Neural progenitor cell (in vitro differentiated cells): ENCODE results near the gene SLC45A1.

ENCODE experiments used
- EZH2phosphoT487 ChIP-seq: fragments of 200-600 bp; sonication (generic); IDR thresholded peaks from 2 replicates; pipeline ENCODE4 v1.6.1; 2017; ENCODE audit warnings: antibody characterized with exemption
- TF ChIP-seq, protein P1 (sequence below): fragments of 200-600 bp; sonication (generic); IDR thresholded peaks from 2 replicates; pipeline ENCODE4 v1.5.1; 2017; ENCODE audit warnings: antibody characterized with exemption, mild to moderate bottlenecking

DNA sequence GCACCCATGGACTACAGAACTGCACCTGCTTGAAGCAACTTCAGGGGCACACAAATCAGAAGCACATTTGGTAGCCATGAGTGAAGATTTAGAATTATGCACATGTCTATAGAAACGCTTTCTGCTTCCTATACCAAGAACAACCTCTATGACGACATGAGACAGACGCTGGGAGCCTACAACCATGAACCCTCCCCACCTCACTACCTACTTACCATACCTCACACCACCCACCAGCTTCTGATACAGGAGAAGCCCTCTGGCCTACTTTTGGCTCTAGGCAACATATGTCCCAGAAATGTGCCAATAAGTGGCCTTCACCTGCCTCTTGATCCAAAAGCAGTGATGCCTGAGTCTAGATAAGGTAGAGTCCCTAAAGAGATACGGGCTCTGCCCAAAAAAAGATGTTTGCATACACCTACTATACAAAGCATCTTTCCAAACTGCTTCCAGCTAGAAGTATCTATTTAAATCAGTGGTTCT, 58.5 kb downstream of the SLC45A1 start:
- TF ChIP-seq, protein P1, sequence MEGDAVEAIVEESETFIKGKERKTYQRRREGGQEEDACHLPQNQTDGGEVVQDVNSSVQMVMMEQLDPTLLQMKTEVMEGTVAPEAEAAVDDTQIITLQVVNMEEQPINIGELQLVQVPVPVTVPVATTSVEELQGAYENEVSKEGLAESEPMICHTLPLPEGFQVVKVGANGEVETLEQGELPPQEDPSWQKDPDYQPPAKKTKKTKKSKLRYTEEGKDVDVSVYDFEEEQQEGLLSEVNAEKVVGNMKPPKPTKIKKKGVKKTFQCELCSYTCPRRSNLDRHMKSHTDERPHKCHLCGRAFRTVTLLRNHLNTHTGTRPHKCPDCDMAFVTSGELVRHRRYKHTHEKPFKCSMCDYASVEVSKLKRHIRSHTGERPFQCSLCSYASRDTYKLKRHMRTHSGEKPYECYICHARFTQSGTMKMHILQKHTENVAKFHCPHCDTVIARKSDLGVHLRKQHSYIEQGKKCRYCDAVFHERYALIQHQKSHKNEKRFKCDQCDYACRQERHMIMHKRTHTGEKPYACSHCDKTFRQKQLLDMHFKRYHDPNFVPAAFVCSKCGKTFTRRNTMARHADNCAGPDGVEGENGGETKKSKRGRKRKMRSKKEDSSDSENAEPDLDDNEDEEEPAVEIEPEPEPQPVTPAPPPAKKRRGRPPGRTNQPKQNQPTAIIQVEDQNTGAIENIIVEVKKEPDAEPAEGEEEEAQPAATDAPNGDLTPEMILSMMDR = no peak
- no peak for TF ChIP-seq EZH2phosphoT487
